Ovary (tissue), 9 donors: ENCODE results near the gene ANKRD33. TPM values are rescaled to one million over a fixed set of nuclear protein-coding genes. Genes with fewer than 3 reads are reported as not detected.

Source experiments
- DNase-seq, 5 donors: peaks; one replicate each; pipeline ENCODE4 v3.0.0-alpha.2; 2019 to 2020
- H3K27ac ChIP-seq, 2 donors: fragments of 200-600 bp; one replicate each; pipeline versions ENCODE4 v1.5.1 to v1.8.0; 2019 to 2022
- H3K27me3 ChIP-seq: fragments of 200-600 bp; one replicate; pipeline ENCODE4 v1.8.0; 2022
- H3K36me3 ChIP-seq: fragments of 200-600 bp; sonication (generic); one replicate; pipeline ENCODE4 v1.5.1; 2019
- H3K4me1 ChIP-seq: one replicate; pipeline ENCODE4 v1.8.1; 2013; ENCODE audit warnings: mild to moderate bottlenecking, moderate library complexity; ENCODE audit not compliant: insufficient read depth
- H3K4me3 ChIP-seq: fragments of 200-600 bp; sonication (generic); one replicate; pipeline ENCODE4 v1.5.1; 2017
- H3K9me3 ChIP-seq, 2 donors: fragments of 200-600 bp in 1 of 2; sonication (generic) in 1 of 2; one replicate each; pipeline versions ENCODE4 v1.5.1 to v1.8.1; 2013 to 2019; ENCODE audit warnings: mild to moderate bottlenecking in 1 of 2, moderate library complexity in 1 of 2
- CTCF ChIP-seq, 3 donors: fragments of 450-650 bp in 2 of 3; fragments of 200-600 bp in 1 of 3; IDR thresholded peaks; one replicate each; pipeline versions ENCODE4 v1.5.1 to v1.8.0; 2016 to 2022; ENCODE audit warnings: antibody characterized with exemption in 3 of 3, mild to moderate bottlenecking in 1 of 3
- EP300 ChIP-seq: sonication (generic); formaldehyde crosslinking; IDR thresholded peaks from one replicate; pipeline ENCODE4 v1.6.1; 2017; ENCODE audit warnings: antibody characterized with exemption
- POLR2A ChIP-seq: fragments of 450-650 bp; IDR thresholded peaks from one replicate; pipeline ENCODE4 v1.6.1; 2017; ENCODE audit warnings: antibody characterized with exemption, mild to moderate bottlenecking, moderate library complexity
- WGBS, 3 donors: extraction: QIAGEN DNeasy Blood & Tissue Kit in 1 of 3; methylation state at CpG; one replicate each; pipeline versions ENCODE4 v1.1.5 to v1.1.7; 2013 to 2017; 5-methylcytosine and 5-hydroxymethylcytosine counted together
- intact Hi-C, 4 donors: fragments of 100-400 bp; cut with DNase I; formaldehyde crosslinking; loops; one replicate each; pipeline versions ENCODE4 v1.11.0 to v1.15.1; 2022 to 2023
- polyA plus RNA-seq, 2 donors: library from polyadenylated mRNA; stranded (reverse); fragments of 200-250 nt in 1 of 2; fragments of 350-450 nt in 1 of 2; fragmentation: Illumina TruSeq in 1 of 2; extraction: RNeasy Lipid Tissue Mini Kit (QIAGEN cat#74804) in 1 of 2; gene quantifications; one replicate each; pipeline ENCODE4 v1.2.3, GENCODE V29; 2013 to 2014
- total RNA-seq, 7 donors: library from RNA; depleted of rRNA in 2 of 7; stranded (reverse); fragments of >200 nt in 2 of 7; fragmentation: NEBNext Ultra II Directional in 3 of 7; extraction: Animal tissue kit (Norgen Biotek cat#: 25700) in 3 of 7; gene quantifications; one replicate each; pipeline versions ENCODE4 v1.1.0 to v1.2.4, GENCODE V29; 2016 to 2023
- donor health status: DM: no; HTN: no; CAD: no; lungs with moderate emphysema.
- donor health status: DM: no; HTN: no; CAD: no.
- donor health status: Bipolar disorder and iron deficiency.
- donor health status: DM: yes; HTN: yes; CAD: no.
- donor health status: DM: no; HTN: no; CAD: no.
- donor health status: DM: yes; HTN: yes; CAD: no.

Gene ANKRD33
- total and polyA plus RNA-seq, 9 donors: not detected

- Histone ChIP-seq H3K27ac (no peak overlapping the region), H3K27me3 (no peaks in the 10 kb centered on the region), H3K9me3 (no peaks in the 10 kb centered on the region), H3K4me3 (no peak overlapping the region), H3K4me1 (no peaks in the 10 kb centered on the region), H3K36me3 (no peaks in the 10 kb centered on the region)
- DNase-seq: peak in 1 of 5 donors; percentile 4
- 80 to 81% (median 81%) methylated on average over 21 of the region's 21 CpGs for WGBS, 3 donors
- TF ChIP-seq EP300 (no peak), CTCF (IDR thresholded peaks at IDR 0.05) (no peak), POLR2A (no peak)
- intact Hi-C loops: no loop called here
These were observed 1.6 kb downstream of the ANKRD33 start for GRCh38 chr12:51889216-51890132.

- Histone ChIP-seq H3K27ac (no peak overlapping the region), H3K4me1 (no peaks in the 10 kb centered on the region), H3K4me3 (no peak overlapping the region), H3K9me3 (no peaks in the 10 kb centered on the region), H3K27me3 (no peaks in the 10 kb centered on the region), H3K36me3 (no peaks in the 10 kb centered on the region)
- 85 to 88% (median 86%) methylated on average over 2 of the region's 2 CpGs for WGBS, 3 donors
- no peak for DNase-seq
- intact Hi-C loops: no loop called here
- no peak for TF ChIP-seq CTCF (IDR thresholded peaks at IDR 0.05)
- no peak for TF ChIP-seq EP300
- no peak for TF ChIP-seq POLR2A
These were observed 2.2 kb downstream of the ANKRD33 start for GRCh38 chr12:51890133-51890464.

- Histone ChIP-seq H3K9me3 (no peaks in the 10 kb centered on the region), H3K27ac (no peak overlapping the region), H3K27me3 (no peaks in the 10 kb centered on the region), H3K4me1 (no peaks in the 10 kb centered on the region), H3K36me3 (no peaks in the 10 kb centered on the region), H3K4me3 (no peak overlapping the region)
- intact Hi-C loops: no loop called here
- WGBS, 3 donors: 81 to 89% (median 86%) methylated on average over 19 to 22 of the region's 22 CpGs
- TF ChIP-seq CTCF (IDR thresholded peaks at IDR 0.05) (no peak), POLR2A (no peak), EP300 (no peak)
- peak in 1 of 5 donors; percentile 12 for DNase-seq
These were observed 2.7 kb downstream of the ANKRD33 start for GRCh38 chr12:51890511-51891171.

GRCh38 chr12:51891843-51892242 lies 3.9 kb downstream of the ANKRD33 start:
- Histone ChIP-seq H3K36me3 (no peaks in the 10 kb centered on the region), H3K9me3 (no peaks in the 10 kb centered on the region), H3K4me1 (no peaks in the 10 kb centered on the region), H3K4me3 (no peak overlapping the region), H3K27ac (no peak overlapping the region), H3K27me3 (no peaks in the 10 kb centered on the region)
- intact Hi-C loops: no loop called here
- no peak for DNase-seq
- TF ChIP-seq EP300 (no peak), CTCF (IDR thresholded peaks at IDR 0.05) (no peak), POLR2A (no peak)
